Activated CD4-positive, alpha-beta T cell treated with anti-CD3 and anti-CD28 coated beads for 24 hours (primary cell): Measurements from ENCODE around the gene SEC63.
A peak's percentile ranks its signal among the peaks of the same experiment; 100 is the strongest.
"Not testable (repeated sequence)": the region's sequence is repeated elsewhere in the genome, so short reads cannot be mapped to it uniquely, and the experiment has no call there.

ENCODE experiments used
- DNase-seq, 2 donors: peaks; one replicate each; pipeline ENCODE4 v3.0.0-alpha.2; 2020; ENCODE audit warnings: low read depth in 2 of 2

SEC63 gene

DNA sequence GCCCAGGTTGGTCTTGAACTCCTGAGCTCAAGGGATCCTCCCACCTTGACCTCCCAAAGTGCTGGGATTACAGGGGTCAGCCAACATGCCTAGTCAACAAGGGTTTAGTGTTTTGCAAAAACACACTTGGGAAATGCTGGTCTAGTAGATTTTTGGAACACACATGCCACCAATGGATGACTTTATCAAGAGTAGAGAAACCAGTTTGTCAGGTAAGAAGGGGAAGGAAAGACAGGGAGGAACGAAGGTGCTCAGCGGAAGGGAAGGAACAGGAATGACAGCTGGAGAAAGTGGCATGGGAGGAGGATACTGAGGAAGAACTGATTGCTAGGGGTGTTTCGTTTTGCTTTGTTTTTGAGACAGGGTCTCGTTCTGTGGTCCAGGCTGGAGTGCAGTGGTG is 15.6 kb upstream of the SEC63 start:
- no peak for DNase-seq

DNA sequence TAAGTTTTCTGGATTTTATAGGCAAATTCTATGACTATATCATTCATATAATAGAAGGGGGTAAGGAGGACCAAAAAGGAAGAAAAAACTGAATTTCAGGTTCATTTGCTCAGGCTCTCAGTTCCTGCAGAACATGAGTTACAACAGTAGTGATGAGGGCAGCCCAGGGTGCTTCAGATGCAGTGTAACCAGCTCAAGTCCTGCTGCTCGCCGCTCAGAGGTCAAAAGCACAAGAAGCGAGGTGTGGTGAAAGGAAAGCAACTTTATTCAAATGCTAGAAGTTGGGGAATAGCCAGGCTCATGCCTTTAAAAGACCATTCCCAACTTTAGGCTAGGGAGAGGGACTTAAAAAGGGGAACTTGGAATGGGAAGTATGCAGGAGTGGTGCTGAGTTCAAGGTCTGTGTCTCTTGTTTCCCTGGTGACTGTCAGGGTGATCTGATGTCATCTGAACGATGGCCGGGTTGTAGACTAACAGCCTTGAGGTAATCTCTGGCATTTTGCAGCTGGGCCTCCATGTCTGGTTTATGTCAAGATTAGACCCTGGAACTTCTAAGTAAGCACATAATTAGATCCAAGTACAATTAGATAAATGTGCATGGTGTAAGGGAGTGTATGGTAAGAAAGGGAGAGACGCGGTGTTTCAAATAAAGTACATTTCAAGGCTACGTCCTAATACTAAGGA is 14.5 kb upstream of the SEC63 start:
- no peak for DNase-seq

DNA sequence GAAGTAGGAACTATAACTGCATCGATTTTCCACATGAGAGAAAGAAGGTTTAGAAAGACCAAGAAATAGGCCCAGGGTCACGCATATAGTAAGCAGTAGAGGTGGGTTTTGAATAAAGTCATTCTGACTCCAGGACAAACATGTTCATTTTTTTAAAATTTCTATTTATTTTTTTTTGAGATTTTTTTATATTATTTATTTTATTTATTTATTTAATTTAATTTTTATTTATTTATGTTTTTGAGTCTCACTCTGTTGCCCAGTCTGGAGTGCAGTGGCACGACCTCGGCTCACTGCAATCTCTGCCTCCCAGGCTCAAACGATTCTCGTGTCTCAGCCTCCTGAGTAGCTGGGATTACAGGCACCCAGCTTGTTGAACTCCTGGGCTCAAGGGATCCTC is 13.2 kb upstream of the SEC63 start:
- no peak for DNase-seq

DNA sequence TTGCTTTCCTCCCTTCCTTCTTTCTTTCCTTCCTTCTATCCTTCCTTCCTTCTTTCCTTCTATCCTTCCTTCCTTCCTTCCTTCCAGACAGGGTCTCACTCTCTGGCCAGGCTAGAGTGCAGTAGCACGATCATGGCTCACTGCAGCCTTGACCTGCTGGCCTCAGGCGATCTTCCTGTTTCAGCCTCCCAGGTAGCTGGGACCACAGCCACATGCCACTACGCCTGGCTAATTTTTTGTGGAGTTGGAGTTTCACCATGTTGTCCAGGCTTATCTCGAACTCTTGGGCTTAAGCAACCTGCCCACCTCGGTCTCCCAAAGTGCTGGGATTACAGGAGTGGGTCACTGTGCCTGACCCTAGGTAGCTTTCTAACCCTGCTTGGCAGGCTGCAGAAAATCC is 12.2 kb upstream of the SEC63 start:
- no peak for DNase-seq

DNA sequence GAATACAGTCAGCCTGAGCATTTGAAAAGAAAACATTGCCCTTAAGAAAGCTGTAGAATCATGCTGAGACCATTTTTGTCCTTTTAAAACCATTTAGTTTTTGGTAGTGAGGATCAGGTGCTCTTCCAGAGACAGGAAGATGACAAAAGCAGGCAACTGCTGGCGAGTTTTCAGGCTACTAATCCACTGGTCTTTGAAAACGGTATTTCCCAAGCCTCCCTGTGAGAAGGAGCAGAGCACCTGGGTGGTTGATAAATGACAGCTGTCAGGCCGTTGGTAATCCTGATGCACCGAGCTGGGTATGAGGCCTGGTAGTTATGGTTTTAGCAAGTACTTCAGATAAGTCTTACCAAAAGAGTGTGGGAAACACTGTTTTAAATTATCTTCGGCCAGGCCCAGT is 10.1 kb upstream of the SEC63 start:
- DNase-seq = no peak

DNA sequence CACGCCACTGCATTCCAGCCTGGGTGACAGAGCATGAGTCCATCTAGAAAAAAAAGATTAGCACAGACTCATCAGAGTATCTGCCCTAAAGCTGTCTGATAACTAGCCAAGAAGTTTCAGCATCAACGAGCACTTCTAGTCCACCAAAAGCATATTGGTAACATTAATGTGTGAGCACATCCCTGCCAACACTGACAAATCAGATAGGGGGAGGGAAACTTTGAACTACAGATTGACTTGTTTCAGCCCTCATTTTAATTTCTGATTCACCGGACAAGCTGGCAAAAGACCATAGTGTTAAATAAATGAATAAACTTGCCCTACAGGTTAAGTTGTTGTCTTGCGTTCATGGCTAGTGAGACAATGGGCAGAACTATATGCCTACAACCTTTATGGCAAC is 7.7 kb upstream of the SEC63 start:
- DNase-seq = no peak

DNA sequence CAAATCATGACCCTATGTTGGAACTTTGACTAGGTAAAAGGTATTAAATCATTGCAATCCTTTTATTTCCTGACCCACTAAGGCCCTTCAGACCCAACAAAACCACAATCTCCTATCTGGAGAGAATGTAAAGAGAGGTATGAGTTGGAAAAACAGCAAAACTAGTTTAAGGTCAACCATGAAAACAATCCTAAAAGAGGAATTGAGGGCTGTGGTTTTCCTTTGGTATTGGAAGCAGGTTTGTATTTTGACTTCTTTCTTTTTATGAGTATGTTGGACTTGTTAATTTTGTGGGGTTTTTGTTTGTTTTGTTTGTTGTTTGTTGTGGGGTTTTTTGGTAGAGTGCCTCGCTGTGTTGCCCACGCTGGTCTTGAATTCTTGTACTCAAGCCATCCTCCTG is 4.7 kb upstream of the SEC63 start:
- DNase-seq = no peak

DNA sequence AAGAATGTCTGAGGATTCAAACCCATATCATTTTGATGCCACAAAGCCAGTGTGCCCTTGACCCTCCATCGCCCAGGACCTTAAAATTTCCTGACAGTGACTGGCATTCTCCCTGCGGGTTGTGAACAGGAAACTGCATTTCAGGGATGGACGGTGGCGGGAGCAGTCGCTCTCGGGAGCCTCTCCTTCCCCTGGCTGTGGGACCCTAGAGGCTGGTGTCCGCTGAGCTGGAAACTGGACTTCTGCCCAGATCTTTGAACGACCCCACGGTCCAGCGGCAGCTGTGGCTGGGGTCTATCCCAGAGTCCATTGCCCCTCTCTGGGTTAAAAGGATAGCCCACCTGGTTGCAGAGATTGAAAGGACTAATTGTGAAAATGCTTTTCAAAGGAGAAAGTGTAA is 1.4 kb upstream of the SEC63 start:
- DNase-seq = no peak

DNA sequence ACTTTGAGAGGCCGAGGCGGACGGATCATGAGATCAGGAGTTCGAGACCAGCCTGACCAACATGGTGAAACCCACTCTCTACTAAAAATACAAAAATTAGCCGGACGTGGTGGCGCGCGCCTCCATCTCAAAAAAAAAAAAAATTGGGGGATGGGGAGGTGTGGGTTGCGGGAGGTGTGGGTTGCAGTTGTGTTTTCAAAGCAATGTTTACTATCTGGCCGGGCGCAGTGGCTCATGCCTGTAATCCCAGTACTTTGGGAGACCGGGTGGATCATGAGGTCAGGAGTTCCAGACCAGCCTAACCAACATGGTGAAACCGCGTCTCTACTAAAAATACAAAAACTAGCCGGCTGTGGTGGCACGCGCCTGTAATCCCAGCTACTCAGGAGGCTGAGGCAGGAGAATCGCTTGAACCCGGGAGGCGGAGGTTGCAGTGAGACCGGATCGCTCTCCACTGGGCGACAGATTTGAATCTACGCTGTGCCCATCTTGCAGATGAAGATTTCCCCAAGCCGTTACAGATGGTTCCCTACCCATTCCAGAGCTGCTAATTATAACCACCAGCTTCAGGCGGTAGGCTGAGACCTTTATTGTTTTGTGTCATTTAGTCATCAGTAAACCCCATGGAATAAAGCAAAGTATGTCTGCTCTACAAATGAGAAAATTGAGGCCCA is 818 bp upstream of the SEC63 start:
- DNase-seq = not testable (repeated sequence)

DNA sequence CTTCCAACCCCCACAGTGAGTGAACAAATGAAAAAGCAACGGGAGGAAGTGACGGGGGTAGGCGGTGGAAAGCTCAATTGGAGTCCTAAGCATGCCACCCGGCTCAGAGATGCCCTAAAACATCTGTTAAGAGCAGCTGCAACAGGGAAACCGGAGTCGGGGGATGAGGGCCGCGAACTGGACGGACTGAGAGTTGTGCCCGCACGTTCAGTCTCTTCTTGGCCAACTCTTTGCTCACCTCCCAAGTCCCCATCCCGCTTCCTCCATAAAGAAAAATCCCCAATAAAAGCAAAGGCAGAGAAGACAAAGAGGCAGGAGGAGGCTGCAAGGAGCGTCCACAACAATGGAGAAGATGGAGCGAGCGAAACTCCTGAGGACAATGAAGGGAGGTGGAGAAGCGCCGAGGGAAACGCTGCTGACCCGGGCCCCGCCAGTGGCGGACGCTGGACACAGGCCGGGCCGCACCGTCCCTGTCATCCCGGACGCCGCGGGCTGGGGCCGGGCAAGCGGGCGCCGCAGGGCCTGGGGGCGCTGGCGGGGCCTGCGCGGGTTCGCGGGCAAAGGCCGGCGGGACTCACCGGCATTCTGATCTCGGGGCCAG is 600 bp downstream of the SEC63 start:
- peak; percentile 43 to 47 for DNase-seq

DNA sequence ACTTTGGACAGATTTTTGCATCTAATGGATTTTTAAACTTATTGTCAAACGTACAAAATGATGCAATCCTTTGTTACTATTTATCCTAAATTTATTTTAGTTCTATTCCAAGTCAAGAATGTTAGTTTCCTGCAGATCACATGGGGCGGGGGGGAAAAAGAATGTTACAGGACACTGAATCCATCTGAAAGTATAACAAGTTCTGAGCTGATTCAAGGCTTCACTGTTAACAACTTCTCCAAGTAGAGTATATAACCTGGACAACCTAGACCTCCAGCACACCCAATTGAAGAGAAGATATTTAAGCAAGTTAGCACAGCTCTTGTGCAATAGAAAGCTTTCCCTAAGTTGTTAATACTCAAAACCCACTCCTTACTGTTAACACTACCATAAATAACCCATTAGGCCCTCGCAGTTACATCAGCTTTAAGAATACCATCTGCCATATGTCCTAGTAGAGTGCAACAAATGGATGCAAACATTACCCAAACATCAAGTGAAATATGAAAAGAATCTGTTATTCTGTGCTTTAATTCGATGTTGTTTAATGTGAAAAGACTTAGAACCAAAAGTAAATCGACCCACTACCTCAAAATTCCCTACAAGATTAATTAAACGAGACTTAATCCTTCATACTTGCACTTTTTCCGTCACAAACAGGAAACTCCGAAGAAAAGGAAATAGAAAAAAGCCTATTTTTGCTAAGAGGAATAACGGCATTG is 1.3 kb downstream of the SEC63 start:
- no peak for DNase-seq

DNA sequence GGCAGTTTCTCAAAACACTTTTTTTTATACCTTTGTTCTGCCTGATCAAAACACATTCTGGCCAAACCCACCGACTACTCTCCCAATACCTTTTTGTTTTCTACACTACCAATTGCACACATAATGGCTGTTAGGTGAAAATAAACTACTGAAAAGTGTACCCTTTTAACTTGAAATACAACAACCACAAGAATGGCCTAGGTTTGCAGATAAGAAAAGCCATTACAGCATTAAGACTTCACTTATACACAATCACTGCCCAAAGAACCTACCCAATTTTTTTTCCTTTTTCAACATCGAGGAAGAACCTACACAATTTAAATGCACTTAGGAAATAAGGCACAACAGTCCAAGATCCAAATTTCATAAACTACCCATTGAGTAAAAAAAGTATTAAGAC is 1.8 kb downstream of the SEC63 start:
- no peak for DNase-seq

DNA sequence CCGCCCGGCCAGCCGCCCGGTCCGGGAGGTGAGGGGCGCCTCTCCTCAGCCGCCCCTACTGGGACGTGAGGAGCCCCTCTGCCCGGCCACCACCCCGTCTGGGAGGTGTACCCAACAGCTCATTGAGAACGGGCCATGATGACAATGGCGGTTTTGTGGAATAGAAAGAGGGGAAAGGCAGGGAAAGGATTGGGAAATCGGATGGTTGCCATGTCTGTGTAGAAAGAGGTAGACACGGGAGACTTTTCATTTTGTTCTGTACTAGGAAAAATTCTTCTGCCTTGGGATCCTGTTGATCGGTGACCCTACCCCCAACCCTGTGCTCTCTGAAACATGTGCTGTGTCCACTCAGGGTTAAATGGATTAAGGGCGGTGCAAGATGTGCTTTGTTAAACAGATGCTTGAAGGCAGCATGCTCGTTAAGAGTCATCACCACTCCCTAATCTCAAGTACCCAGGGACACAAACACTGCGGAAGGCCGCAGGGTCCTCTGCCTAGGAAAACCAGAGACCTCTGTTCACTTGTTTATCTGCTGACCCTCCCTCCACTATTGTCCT is 4.1 kb downstream of the SEC63 start:
- not testable (repeated sequence) for DNase-seq

DNA sequence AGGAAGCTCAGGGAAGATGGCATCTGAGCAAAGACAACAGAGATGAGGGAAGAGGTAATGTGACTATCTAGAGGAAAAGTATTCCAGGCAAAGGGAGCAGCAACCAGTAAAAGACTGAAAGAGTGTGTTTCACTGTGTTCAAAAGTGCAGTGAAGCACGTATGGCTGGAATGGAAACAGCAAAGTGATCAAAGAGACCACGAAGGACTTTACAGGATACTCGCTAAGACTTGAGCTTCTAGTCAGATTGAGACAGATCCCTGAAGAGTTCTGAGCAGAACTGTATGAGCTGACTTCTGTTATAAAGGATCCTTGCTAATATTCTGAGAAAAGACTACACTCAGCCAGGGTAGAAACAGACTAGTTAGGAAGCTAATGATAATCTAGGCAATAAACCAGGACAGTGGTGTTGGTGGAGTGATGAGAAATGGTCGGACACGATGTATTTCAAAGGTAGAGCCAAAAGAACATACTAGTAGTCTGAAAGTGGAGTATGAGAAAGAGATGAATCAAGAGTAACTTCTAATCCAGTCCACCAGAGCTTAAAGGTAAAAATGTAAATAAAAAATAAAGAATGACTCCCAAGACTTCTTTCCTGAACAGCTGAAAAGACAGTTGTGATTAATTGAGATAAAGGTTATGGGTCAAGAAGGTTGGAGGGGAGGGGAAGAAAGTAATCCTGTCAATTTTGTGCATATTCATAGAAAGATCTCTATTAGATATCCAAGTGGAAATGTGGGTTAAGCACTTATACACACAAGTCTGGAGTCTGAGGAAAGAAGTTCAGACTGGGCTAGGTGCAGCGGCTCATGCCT is 14.2 kb downstream of the SEC63 start:
- DNase-seq = no peak

DNA sequence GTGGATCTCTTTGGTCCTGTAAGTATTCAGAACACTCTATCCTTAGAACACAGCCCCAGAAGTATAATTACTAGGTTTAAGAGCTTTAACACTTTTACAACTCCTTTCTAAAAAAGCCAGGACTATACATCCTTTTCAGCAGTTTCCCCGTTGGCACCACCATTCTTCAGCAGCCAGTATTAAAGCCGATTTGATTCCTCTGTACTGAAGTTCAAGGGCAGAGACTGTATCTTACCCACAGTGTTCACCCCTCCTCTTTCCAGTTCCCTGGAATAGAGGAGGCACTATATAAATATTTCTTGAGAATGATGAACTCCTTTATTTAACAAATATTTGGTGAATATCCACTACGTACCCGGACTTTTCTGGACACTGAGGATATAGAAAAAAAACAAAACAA is 15.9 kb downstream of the SEC63 start:
- DNase-seq = no peak

DNA sequence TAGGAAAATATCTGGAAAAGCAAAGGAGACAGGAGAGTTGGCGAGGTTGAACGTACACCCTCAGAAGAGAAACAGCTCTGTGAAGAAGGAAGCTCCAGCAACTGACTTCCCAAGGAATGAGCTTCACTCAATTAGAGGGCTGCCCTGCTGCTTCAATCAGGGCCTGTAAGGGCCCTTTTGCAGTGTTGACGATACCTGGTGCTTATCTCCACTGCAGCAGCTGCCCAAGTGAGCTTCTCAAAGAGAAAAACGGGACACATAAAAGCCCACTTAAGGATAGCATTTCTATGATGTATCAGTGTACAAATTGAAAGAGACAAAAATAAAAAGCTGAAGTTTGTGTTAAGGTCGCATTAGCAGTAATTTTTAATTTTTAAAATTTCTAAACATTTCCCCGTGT is 16.4 kb downstream of the SEC63 start:
- DNase-seq = no peak

DNA sequence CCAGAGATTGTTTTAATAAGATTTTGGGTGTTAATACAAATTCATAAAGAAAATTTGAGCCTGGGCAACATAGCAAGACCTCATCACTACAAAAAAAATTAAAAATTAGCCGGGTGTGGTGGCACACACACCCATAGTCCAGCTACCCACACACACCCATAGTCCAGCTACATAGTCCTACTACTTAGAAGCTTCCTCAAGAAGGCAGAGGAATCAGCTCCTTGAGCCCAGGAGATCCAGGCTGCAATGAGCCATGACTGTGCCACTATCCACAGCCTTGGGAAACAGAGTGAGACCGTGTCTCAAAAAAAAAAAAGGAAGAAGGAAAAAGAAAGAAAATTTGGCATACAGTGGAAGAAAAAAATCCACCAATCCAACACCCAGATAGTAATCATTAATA is 16.8 kb downstream of the SEC63 start:
- DNase-seq = no peak

DNA sequence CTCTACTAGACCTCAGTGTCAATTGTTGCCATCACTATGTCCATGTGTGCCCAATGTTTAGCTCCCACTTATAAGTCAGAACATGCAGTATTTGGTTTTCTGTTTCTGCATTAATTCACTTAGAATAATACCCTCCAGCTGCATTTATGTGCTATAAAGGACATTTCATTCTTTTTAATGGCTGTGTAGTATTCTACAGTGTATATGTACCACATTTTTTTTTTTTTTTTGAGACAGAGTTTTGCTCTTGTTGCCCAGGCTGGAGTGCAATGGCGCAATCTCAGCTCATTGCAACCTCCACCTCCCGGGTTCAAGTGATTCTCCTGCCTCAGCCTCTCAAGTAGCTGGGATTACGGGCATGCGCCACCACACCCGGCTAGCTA is 21.1 kb downstream of the SEC63 start:
- DNase-seq = not testable (repeated sequence)

DNA sequence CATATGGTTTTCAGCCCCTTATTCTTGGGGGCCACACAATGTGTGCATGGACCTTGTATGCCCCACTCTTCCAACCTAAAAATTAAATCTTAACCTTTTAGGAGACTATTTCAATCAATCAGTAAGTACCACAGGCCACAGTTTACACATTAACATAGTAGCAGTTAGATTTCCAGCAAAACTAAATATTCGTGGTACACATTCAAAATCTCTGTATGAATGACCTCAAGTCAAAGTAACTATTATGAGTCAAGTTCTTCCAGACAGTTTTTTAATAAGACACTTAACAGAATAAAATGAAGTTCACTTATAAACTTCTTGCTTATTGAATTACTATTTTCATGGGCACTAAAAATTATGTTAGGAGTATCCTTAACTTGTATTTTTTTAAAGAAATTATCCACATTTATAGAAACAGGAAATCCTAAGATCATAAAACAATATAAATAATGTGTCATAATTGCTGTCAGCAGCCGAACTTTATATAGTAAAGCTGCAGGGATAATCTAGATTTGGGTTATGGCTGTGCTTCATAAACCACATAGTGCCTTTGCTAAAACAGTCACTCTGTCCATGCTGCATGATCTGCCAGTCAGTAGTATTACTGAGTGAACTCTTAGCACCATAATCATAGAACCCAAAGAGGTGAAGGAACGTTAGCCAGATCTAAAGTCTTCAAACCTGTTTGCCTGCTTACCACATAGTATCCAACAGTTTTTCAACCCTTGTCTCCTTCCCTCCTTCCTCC is 21.7 kb downstream of the SEC63 start:
- DNase-seq = no peak

DNA sequence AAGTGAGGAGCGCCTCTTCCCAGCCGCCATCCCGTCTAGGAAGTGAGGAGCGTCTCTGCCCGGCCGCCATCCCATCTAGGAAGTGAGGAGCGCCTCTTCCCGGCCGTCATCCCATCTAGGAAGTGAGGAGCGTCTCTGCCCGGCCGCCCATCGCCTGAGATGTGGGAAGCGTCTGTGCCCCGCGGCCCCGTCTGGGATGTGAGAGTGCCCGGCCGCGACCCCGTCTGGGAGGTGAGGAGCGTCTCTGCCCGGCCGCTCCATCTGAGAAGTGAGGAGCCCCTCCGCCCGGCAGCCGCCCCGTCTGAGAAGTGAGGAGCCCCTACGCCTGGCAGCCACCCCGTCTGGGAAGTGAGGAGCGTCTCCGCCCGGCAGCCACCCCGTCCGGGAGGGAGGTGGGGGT is 23.8 kb downstream of the SEC63 start:
- not testable (repeated sequence) for DNase-seq

DNA sequence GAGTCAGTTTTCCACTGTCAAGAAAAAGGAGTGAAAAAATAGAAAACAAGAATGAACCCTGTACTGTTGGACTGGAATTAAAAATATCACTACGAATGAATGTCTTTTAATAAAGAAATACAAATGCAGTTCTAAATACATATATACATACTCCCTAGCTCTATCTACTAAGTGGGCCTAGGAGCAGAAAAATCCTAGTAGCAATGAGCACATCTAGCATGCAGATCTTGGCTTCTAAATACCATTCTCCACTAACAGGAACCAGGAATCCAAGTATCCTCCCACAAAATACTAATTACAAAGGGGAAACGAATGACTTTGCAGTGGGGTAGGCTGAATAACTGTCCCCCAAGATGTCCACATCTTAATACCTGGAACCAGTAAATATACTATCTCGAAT is 25.4 kb downstream of the SEC63 start:
- no peak for DNase-seq
